Measurements from ENCODE around the gene AGBL4.

AGBL4 gene

GRCh38 chr1:49199564-49199963, 824.2 kb downstream of the AGBL4 start:
- H3K9me3 ChIP-seq = peaks cover 3% of the 10 kb centered on the region
- no peak for TF ChIP-seq CTCF (IDR thresholded peaks at IDR 0.05)

GRCh38 chr1:49197081-49197480, 826.7 kb downstream of the AGBL4 start:
- H3K27me3 ChIP-seq = no peaks in the 10 kb centered on the region
- TF ChIP-seq CTCF (IDR thresholded peaks at IDR 0.05) = no peak
- no peaks in the 10 kb centered on the region for H3K4me1 ChIP-seq (ENCODE audit: control insufficient read depth in 1 of 2, insufficient read depth in 1 of 2, low read depth in 1 of 2, low read length in 1 of 2)
- H3K4me3 ChIP-seq (ENCODE audit: low read depth in 1 of 2, low read length in 1 of 2) = no peak overlapping the region
- peaks cover 3% of the 10 kb centered on the region for H3K9me3 ChIP-seq
- no peaks in the 10 kb centered on the region for H3K36me3 ChIP-seq
- H3K27ac ChIP-seq = no peak overlapping the region

More at GRCh38 chr1:49199564-49199963, 824.2 kb downstream of the AGBL4 start:
- H3K4me3 ChIP-seq (ENCODE audit: low read depth in 1 of 2, low read length in 1 of 2) = no peak overlapping the region
- H3K4me1 ChIP-seq (ENCODE audit: control insufficient read depth in 1 of 2, insufficient read depth in 1 of 2, low read depth in 1 of 2, low read length in 1 of 2) = no peaks in the 10 kb centered on the region
- no peak overlapping the region for H3K27ac ChIP-seq
- no peaks in the 10 kb centered on the region for H3K36me3 ChIP-seq
- no peaks in the 10 kb centered on the region for H3K27me3 ChIP-seq

- TF ChIP-seq CTCF (IDR thresholded peaks at IDR 0.05) = no peak
- no peaks in the 10 kb centered on the region for H3K4me1 ChIP-seq (ENCODE audit: control insufficient read depth in 1 of 2, insufficient read depth in 1 of 2, low read depth in 1 of 2, low read length in 1 of 2)
- no peak overlapping the region for H3K27ac ChIP-seq
- no peaks in the 10 kb centered on the region for H3K27me3 ChIP-seq
- no peaks in the 10 kb centered on the region for H3K9me3 ChIP-seq
- no peak overlapping the region for H3K4me3 ChIP-seq (ENCODE audit: low read depth in 1 of 2, low read length in 1 of 2)
- no peaks in the 10 kb centered on the region for H3K36me3 ChIP-seq
These were observed 833.6 kb downstream of the AGBL4 start for GRCh38 chr1:49190138-49190537.

- TF ChIP-seq CTCF (IDR thresholded peaks at IDR 0.05) = no peak
- Histone ChIP-seq H3K9me3 (no peaks in the 10 kb centered on the region), H3K27me3 (no peaks in the 10 kb centered on the region), H3K36me3 (no peaks in the 10 kb centered on the region), H3K4me1 (ENCODE audit: control insufficient read depth in 1 of 2, insufficient read depth in 1 of 2, low read depth in 1 of 2, low read length in 1 of 2) (no peaks in the 10 kb centered on the region), H3K27ac (no peak overlapping the region), H3K4me3 (ENCODE audit: low read depth in 1 of 2, low read length in 1 of 2) (no peak overlapping the region)
These were observed 836.7 kb downstream of the AGBL4 start for GRCh38 chr1:49187056-49187455.

GRCh38 chr1:49185450-49185980, 838.2 kb downstream of the AGBL4 start:
- no peak for TF ChIP-seq CTCF (IDR thresholded peaks at IDR 0.05)
- Histone ChIP-seq H3K27me3 (no peaks in the 10 kb centered on the region), H3K4me1 (ENCODE audit: control insufficient read depth in 1 of 2, insufficient read depth in 1 of 2, low read depth in 1 of 2, low read length in 1 of 2) (no peaks in the 10 kb centered on the region), H3K9me3 (no peaks in the 10 kb centered on the region), H3K36me3 (no peaks in the 10 kb centered on the region), H3K4me3 (ENCODE audit: low read depth in 1 of 2, low read length in 1 of 2) (no peak overlapping the region), H3K27ac (no peak overlapping the region)

GRCh38 chr1:49183489-49183888, 840.3 kb downstream of the AGBL4 start:
- no peak for TF ChIP-seq CTCF (IDR thresholded peaks at IDR 0.05)
- no peaks in the 10 kb centered on the region for H3K36me3 ChIP-seq
- H3K27ac ChIP-seq = no peak overlapping the region
- no peaks in the 10 kb centered on the region for H3K27me3 ChIP-seq
- H3K4me3 ChIP-seq (ENCODE audit: low read depth in 1 of 2, low read length in 1 of 2) = no peak overlapping the region
- H3K9me3 ChIP-seq = no peaks in the 10 kb centered on the region
- H3K4me1 ChIP-seq (ENCODE audit: control insufficient read depth in 1 of 2, insufficient read depth in 1 of 2, low read depth in 1 of 2, low read length in 1 of 2) = no peaks in the 10 kb centered on the region

All from neutrophil (primary cell).